PC-3 (cell line): ENCODE results near the gene SLC35E3. TPM values are rescaled to one million over a fixed set of nuclear protein-coding genes. Genes with fewer than 3 reads are reported as not detected.

Experiments used
- ATAC-seq: fragments of 200-7000 bp; cut with Tn5 transposase; 2 replicates; pipeline ENCODE4 v1.9.1; 2020; ENCODE audit warnings: mild to moderate bottlenecking, moderate library complexity
- BruUV-seq: library from RNA; stranded (reverse); fragments of 400-500 nt; replicated peaks from 2 replicates; lab custom pipeline; 2021; lab: Mats Ljungman, UMichigan
- CTCF ChIA-PET: fragments of 300-600 bp; sonication (Branson Sonifier 250); formaldehyde crosslinking; loops from one replicate; lab custom pipeline; 2022; ENCODE audit warnings: antibody characterized with exemption; lab: Charles Lee
- POLR2A ChIA-PET: fragments of 300-600 bp; sonication (Branson Sonifier 250); formaldehyde crosslinking; loops from one replicate; lab custom pipeline; 2022; ENCODE audit warnings: antibody characterized with exemption; ENCODE audit not compliant: unreplicated experiment; lab: Charles Lee
- DNase-seq: peaks from one replicate; pipeline ENCODE4 v3.0.0-alpha.2; 2015
- H2AFZ ChIP-seq: fragments of 300-600 bp; sonication (generic); 2 replicates; pipeline ENCODE4 v1.6.0; 2016; ENCODE audit warnings: antibody characterized with exemption, low read length
- H3F3A ChIP-seq: fragments of 300-600 bp; sonication (generic); one replicate; pipeline ENCODE4 v1.6.0; 2017; ENCODE audit warnings: antibody characterized with exemption, low read length, control low read depth, mild to moderate bottlenecking; ENCODE audit not compliant: unreplicated experiment
- H3K27ac ChIP-seq: fragments of 300-600 bp; sonication (generic); 2 replicates; pipeline ENCODE4 v1.5.1; 2016; ENCODE audit warnings: mild to moderate bottlenecking, low read length
- H3K27me3 ChIP-seq: fragments of 300-600 bp; sonication (generic); 2 replicates; pipeline ENCODE4 v1.6.1; 2016; ENCODE audit warnings: low read length, mixed read lengths
- H3K36me3 ChIP-seq: fragments of 300-600 bp; sonication (generic); 2 replicates; pipeline ENCODE4 v1.6.1; 2016; ENCODE audit warnings: low read depth, mixed run types, low read length, mixed read lengths
- H3K4me1 ChIP-seq: fragments of 300-600 bp; sonication (generic); 2 replicates; pipeline ENCODE4 v1.5.1; 2016; ENCODE audit warnings: low read length; ENCODE audit not compliant: insufficient read depth
- H3K4me2 ChIP-seq: fragments of 300-600 bp; sonication (generic); 2 replicates; pipeline ENCODE4 v1.6.0; 2016; ENCODE audit warnings: low read length
- H3K4me3 ChIP-seq: fragments of 300-600 bp; sonication (generic); 2 replicates; pipeline ENCODE4 v1.5.1; 2016; ENCODE audit warnings: mild to moderate bottlenecking, low read length, mixed read lengths
- H3K79me2 ChIP-seq: fragments of 300-600 bp; sonication (generic); 2 replicates; pipeline ENCODE4 v1.6.1; 2017; ENCODE audit warnings: low read length, mixed read lengths
- H3K9ac ChIP-seq: fragments of 300-600 bp; sonication (generic); 2 replicates; pipeline ENCODE4 v1.6.0; 2016; ENCODE audit warnings: mild to moderate bottlenecking, low read length
- H3K9me2 ChIP-seq: fragments of 300-600 bp; sonication (generic); replicated peaks from 2 replicates; pipeline ENCODE4 v1.6.1; 2016; ENCODE audit warnings: mixed run types, low read length, mixed read lengths
- H3K9me3 ChIP-seq: fragments of 300-600 bp; sonication (generic); 2 replicates; pipeline ENCODE4 v1.6.1; 2016; ENCODE audit warnings: low read length, mixed read lengths
- H4K20me1 ChIP-seq: fragments of 300-600 bp; sonication (generic); 2 replicates; pipeline ENCODE4 v1.6.1; 2016; ENCODE audit warnings: low read length, mixed read lengths
- EZH2 ChIP-seq: fragments of 300-600 bp; sonication (generic); IDR thresholded peaks from one replicate; pipeline ENCODE4 v1.6.1; 2017; ENCODE audit warnings: antibody characterized with exemption, mild to moderate bottlenecking, low read length; ENCODE audit not compliant: unreplicated experiment
- EZH2phosphoT487 ChIP-seq: fragments of 300-600 bp; sonication (generic); IDR thresholded peaks from 2 replicates; pipeline ENCODE4 v1.6.1; 2018; ENCODE audit warnings: mild to moderate bottlenecking, antibody characterized with exemption, low read length, borderline replicate concordance
- intact Hi-C: fragments of 100-400 bp; cut with micrococcal nuclease; formaldehyde crosslinking; loops from 2 replicates; pipeline ENCODE4 v1.9.0; 2023
- total RNA-seq: library from RNA; depleted of rRNA; stranded (reverse); fragments of >200 nt; gene quantifications from 2 replicates; pipeline ENCODE4 v1.2.3, GENCODE V29; 2014
- TF ChIP-seq, protein P1 (sequence below): fragments of 300-600 bp; sonication (generic); conservative IDR thresholded peaks from 2 replicates; pipeline ENCODE4 v1.5.1; 2017; ENCODE audit warnings: antibody characterized with exemption, low read depth, mild to moderate bottlenecking, low read length

SLC35E3 gene
- total RNA-seq, 1 experiment from 2014 or later: 2.2 TPM

DNA sequence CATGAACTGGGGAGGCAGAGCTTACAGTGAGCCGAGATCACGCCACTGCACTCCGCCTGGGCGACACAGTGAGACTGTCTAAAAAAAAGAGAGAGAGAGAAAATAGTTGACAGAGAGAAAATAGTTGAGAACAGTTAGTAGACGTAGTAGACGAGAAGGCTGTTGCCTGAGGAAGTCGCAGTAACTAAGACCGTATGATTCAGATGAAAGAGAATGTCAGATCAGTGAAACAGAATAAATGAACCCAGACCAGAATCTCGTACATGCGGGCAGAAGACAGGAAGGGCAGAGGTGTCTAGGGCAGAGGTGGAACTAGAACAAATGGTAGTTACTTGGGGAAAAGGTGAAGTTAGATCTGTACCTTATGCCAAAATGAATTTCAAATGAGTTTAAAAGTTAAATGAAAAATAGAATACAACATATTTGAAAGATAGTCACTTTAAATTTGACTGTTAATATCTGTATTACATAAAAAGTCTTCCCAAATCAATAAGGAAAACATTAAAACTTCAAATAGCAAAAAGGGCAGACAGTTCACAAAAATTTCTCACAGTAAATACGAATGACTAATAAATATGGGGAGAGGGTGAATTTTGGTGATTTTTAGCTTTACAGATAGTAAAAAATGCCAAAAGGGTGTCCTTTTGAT lies 79.7 kb downstream of the SLC35E3 start:
- Histone ChIP-seq H3K27ac (no peak overlapping the region), H3K27me3 (no peaks in the 10 kb centered on the region), H3F3A (no peaks in the 10 kb centered on the region), H3K4me1 (peaks cover 12% of the 10 kb centered on the region), H3K9me3 (no peaks in the 10 kb centered on the region), H3K9ac (no peak overlapping the region), H3K36me3 (peaks cover 56% of the 10 kb centered on the region), H3K4me2 (no peak overlapping the region), H3K4me3 (no peak overlapping the region), H3K9me2 (no peaks in the 10 kb centered on the region), H4K20me1 (no peaks in the 10 kb centered on the region), H3K79me2 (no peaks in the 10 kb centered on the region; the same call in 1 of the 2 replicates), H2AFZ (no peak overlapping the region)
- ChIA-PET POLR2A (no interaction called here), CTCF (no interaction called here)
- ATAC-seq (no peak), DNase-seq (no peak)
- intact Hi-C loops: no loop called here
- TF ChIP-seq EZH2 (no peak), EZH2phosphoT487 (no peak)
- TF ChIP-seq, protein P1, sequence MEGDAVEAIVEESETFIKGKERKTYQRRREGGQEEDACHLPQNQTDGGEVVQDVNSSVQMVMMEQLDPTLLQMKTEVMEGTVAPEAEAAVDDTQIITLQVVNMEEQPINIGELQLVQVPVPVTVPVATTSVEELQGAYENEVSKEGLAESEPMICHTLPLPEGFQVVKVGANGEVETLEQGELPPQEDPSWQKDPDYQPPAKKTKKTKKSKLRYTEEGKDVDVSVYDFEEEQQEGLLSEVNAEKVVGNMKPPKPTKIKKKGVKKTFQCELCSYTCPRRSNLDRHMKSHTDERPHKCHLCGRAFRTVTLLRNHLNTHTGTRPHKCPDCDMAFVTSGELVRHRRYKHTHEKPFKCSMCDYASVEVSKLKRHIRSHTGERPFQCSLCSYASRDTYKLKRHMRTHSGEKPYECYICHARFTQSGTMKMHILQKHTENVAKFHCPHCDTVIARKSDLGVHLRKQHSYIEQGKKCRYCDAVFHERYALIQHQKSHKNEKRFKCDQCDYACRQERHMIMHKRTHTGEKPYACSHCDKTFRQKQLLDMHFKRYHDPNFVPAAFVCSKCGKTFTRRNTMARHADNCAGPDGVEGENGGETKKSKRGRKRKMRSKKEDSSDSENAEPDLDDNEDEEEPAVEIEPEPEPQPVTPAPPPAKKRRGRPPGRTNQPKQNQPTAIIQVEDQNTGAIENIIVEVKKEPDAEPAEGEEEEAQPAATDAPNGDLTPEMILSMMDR: no peak
- no TSS peak for BruUV-seq

DNA sequence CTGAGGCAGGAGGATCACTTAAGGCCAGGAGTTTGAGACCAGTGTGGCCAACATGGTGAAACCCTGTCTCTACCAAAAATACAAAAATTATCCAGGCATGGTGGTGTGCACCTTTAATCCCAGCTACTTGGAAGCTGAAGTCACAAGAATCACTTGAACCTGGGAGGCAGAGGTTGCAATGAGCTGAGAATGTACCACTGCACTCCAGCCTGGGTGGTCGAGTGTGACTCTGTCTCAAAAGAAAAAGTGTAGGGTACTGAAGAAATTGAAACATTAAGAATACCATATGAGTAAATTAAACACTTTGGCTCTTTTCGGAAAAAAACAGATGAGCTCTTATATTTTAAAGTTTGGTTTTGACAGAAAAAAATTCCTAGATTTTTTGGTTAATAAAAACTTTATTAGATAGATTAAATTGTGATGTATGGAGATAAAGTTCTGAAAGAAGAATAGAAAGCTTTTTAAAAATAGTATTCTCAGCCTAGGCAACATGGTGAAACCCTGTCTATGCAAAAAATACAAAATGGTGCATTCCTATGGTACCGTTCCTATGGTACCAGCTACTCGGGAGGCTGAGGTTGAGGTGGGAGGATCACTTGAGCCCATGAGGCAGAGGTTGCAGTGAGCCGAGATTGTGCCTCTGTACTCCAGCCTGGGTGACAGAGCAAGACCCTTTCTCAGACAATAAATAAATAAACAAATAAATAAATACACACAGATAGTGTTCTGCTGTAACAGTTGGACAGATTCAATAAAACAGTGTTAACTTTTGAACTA lies 82.1 kb downstream of the SLC35E3 start:
- BruUV-seq: no TSS peak
- Histone ChIP-seq H3K79me2 (no peaks in the 10 kb centered on the region; the same call in 1 of the 2 replicates), H4K20me1 (no peaks in the 10 kb centered on the region), H3K9me2 (no peaks in the 10 kb centered on the region), H3F3A (no peaks in the 10 kb centered on the region), H3K4me2 (no peak overlapping the region), H2AFZ (no peak overlapping the region), H3K9me3 (no peaks in the 10 kb centered on the region), H3K9ac (no peak overlapping the region), H3K4me3 (no peak overlapping the region), H3K27ac (no peak overlapping the region; the same call in 1 of the 2 replicates), H3K4me1 (peaks cover 12% of the 10 kb centered on the region), H3K27me3 (no peaks in the 10 kb centered on the region), H3K36me3 (peaks cover 55% of the 10 kb centered on the region; the same call in 1 of the 2 replicates)
- no peak for DNase-seq
- intact Hi-C loops: no loop called here
- ATAC-seq: no peak
- TF ChIP-seq, protein P1: no peak
- no peak for TF ChIP-seq EZH2phosphoT487
- TF ChIP-seq EZH2: no peak
- CTCF ChIA-PET: no interaction called here
- POLR2A ChIA-PET: no interaction called here

DNA sequence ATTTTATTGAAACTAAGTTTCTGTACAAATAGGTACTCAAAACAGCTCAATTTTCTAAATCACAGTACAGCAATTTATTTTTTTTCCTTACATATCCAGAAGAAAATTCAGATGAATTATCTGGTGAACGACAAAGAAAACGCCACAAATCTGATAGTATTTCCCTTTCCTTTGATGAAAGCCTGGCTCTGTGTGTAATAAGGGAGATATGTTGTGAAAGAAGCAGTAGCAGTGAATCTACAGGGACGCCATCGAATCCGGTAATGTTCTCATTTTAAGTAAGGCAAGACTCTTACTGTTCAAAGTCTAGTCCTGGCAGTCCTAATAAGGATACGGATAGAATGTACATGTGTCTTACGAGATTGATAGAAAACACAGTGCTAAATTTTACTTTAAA lies 82.7 kb downstream of the SLC35E3 start:
- H3K9me3 ChIP-seq: no peaks in the 10 kb centered on the region
- H3F3A ChIP-seq: no peaks in the 10 kb centered on the region
- no peak overlapping the region for H3K9ac ChIP-seq
- H3K4me3 ChIP-seq: no peak overlapping the region
- TF ChIP-seq EZH2phosphoT487 (no peak), EZH2 (no peak)
- TF ChIP-seq, protein P1: no peak
- DNase-seq: no peak
- no peak for ATAC-seq
- no peaks in the 10 kb centered on the region for H4K20me1 ChIP-seq
- no peaks in the 10 kb centered on the region for H3K9me2 ChIP-seq
- intact Hi-C loops: no loop called here
- no peak overlapping the region for H3K27ac ChIP-seq
- peaks cover 55% of the 10 kb centered on the region; the same call in 1 of the 2 replicates for H3K36me3 ChIP-seq
- ChIA-PET CTCF (no interaction called here), POLR2A (no interaction called here)
- no TSS peak for BruUV-seq
- no peak overlapping the region for H2AFZ ChIP-seq
- peaks cover 12% of the 10 kb centered on the region for H3K4me1 ChIP-seq
- H3K4me2 ChIP-seq: no peak overlapping the region
- H3K79me2 ChIP-seq: no peaks in the 10 kb centered on the region; the same call in 1 of the 2 replicates
- no peaks in the 10 kb centered on the region for H3K27me3 ChIP-seq
